ENCODE measurements around the gene RPS6KA6.
"Not testable (repeated sequence)": the region's sequence is repeated elsewhere in the genome, so short reads cannot be mapped to it uniquely, and the experiment has no call there.

RPS6KA6 gene

DNA sequence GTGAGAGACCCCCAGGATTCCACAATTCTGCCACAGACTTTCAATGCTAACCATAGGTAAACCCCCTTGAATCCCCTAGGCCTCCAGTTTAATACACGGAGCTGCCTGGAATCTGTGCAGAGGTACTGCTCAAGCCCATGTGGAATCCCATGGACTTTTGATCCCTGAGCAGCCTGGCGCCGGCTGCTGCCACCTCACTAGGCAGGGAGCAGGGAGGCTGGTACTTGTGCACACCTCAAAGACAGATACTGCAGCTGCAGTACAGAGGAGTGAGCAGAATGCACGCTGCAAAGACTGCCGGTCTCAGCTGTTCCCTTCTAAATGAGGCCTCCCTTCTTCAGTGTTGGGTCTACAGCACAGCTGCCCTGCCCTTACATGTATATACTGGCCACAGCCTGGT lies 79.4 kb downstream of the RPS6KA6 start:
- TF ChIP-seq, protein P1, sequence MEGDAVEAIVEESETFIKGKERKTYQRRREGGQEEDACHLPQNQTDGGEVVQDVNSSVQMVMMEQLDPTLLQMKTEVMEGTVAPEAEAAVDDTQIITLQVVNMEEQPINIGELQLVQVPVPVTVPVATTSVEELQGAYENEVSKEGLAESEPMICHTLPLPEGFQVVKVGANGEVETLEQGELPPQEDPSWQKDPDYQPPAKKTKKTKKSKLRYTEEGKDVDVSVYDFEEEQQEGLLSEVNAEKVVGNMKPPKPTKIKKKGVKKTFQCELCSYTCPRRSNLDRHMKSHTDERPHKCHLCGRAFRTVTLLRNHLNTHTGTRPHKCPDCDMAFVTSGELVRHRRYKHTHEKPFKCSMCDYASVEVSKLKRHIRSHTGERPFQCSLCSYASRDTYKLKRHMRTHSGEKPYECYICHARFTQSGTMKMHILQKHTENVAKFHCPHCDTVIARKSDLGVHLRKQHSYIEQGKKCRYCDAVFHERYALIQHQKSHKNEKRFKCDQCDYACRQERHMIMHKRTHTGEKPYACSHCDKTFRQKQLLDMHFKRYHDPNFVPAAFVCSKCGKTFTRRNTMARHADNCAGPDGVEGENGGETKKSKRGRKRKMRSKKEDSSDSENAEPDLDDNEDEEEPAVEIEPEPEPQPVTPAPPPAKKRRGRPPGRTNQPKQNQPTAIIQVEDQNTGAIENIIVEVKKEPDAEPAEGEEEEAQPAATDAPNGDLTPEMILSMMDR (IDR thresholded peaks at IDR 0.05; ENCODE audit: extremely low read depth, missing control alignments), result no peak
- DNase-seq (ENCODE audit: low spot score), result no peak

DNA sequence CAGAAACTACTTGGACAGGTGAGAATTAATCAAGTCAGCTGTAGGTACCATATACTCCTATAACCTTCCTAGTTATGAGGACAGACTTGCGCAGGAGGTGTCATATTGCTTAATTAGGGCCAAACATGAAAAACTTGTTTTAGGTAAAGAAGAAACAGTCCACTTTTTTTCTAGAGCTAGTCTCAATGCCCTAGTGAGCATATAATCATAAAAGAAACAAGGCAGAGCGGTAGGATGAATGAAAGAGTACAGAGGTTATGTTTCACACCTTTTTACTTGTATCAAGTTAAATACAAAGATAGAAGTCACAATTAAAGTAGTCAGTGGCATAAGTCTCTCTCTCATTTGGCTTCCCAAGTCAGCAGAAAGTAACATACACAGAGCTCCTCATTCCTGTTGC lies 88.9 kb downstream of the RPS6KA6 start:
- no peak for DNase-seq (ENCODE audit: low spot score)
- TF ChIP-seq, protein P1 (IDR thresholded peaks at IDR 0.05; ENCODE audit: extremely low read depth, missing control alignments), result no peak

DNA sequence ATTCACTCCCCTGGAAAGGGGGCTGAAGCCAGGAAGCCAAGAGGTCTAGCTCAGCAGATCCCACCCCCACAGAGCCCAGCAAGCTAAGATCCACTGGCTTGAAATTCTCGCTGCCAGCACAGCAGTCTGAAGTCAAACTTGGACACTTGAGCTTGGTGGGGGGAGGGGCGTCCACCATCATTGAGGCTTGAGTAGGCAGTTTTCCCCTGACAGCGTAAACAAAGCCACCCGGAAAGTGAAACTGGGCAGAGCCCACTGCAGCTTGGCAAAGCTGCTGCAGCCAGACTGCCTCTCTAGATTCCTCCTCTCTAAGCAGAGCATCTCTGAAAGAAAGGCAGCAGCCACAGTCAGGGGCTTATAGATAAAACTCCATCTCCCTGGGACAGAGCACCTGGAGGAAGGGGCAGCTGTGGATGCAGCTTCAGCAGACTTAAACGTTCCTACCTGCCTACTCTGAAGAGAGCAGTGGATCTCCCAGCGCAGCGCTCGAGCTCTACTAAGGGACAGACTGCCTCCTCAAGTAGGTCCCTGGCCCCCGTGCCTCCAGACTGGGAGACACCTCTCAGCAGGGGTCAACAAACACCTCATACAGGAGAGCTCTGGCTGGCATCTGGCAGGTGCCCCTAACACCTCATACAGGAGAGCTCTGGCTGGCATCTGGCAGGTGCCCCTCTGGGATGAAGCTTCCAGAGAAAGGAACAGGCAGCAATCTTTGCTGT lies 108.4 kb downstream of the RPS6KA6 start:
- not testable (repeated sequence) for DNase-seq (ENCODE audit: low spot score)

DNA sequence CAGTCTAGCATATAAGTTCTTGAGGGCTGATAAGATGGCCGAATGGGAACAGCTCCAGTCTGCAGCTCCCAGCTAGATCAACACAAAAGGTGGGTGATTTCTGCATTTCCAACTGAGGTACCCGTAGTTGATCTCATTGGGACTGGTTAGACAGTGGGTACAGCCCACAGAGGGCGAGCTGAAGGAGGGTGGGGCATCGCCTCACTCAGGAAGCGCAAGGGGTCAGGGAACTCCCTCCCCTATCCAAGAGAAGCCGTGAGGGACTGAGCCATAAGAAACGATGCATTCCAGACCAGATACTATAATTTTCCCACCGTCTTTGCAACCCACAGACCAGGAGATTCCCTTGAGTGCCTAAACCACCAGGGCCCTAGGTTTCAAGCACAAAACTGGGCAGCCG lies 109.0 kb downstream of the RPS6KA6 start:
- DNase-seq (ENCODE audit: low spot score), result no peak
- TF ChIP-seq, protein P1 (IDR thresholded peaks at IDR 0.05; ENCODE audit: extremely low read depth, missing control alignments), result no peak

DNA sequence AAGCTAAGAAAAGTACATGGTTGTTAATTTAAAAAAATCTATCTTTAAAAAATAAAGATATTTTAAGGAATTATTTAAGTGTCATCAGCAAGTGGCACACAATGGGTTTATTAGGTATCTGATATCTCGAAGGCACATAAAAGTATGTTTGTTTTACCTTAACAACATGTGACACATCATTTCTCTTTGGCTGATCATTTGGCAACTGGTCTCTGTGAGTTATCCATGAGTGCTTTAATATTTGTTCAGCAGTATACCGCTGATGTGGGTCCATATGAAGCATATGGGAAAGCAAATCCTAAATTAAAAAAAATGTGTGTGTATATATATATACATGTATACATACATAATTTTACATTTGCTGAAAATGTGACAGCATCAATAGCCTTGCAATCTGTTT lies 123.2 kb downstream of the RPS6KA6 start:
- DNase-seq (ENCODE audit: low spot score), result no peak

DNA sequence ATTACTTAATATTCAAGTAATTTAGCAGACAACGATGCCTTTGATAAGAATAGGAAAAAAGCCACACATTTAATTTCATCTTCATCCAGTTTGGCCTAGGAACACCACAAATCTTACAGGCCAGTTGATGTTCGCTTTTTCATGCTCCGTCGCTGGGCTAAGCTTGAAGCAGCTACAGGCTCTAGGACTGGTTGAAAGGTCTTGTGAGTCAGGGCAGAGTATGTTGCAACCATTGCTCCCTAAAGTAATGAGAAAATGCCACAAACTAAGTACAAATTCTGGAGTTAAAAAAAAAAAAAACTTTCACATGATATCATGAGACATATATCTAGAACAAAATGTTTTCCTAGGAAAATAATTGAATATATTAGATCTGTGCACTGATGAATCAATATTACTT lies 123.8 kb downstream of the RPS6KA6 start:
- no peak for DNase-seq (ENCODE audit: low spot score)
- TF ChIP-seq, protein P1 (IDR thresholded peaks at IDR 0.05; ENCODE audit: extremely low read depth, missing control alignments), result no peak

More for the DNA sequence above, 123.2 kb downstream of the RPS6KA6 start:
- TF ChIP-seq, protein P1 (IDR thresholded peaks at IDR 0.05; ENCODE audit: extremely low read depth, missing control alignments), result no peak

DNA sequence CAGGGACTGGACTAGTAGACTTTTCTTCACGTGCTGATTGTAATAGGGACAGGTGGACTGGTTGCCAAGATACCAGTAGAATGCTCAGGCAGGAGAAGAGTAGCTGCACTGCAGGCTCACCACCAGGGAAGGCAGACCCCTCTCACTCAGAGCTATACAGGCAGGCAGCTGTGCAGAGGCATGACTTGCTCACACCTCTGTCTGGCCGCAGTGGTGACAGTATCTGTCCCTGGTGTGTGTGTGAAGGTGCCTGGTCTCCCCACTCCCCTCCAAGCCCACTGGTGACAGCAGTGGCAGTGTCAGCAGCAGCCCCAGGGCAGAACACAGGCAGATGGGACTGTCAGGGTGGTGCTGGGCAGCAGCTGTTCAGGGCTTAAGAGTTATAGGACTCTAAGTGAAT lies 140.7 kb downstream of the RPS6KA6 start:
- TF ChIP-seq, protein P1 (IDR thresholded peaks at IDR 0.05; ENCODE audit: extremely low read depth, missing control alignments), result no peak

DNA sequence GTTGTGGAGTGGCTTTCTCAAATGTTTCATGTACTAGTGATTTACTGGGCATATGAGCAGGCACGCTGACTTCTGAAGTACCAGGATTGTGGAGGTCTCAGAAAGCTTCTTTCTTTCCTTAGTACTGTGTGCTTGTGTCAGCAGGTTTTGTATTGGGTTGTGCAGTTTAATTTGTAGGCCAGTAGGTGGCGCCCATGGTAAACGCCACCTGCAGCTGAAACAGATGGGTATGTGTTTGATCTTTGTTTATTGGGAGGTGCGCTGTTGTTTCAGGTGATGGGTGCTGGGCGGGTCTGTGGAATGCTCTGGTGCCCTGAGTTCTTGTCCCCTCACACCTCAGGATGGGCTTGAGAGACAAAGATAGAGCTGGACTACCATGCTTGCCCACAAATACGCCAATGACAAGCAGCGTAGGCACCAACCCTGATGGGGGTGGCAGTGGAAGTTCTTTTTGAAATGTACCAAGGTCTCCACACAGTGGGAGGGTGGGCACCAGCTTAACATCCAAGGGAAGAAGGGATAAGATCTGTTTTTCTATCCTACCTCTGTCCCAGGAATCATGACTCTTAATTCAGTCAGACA lies 141.5 kb downstream of the RPS6KA6 start:
- DNase-seq (ENCODE audit: low spot score), result peak; percentile 3
- TF ChIP-seq, protein P1 (IDR thresholded peaks at IDR 0.05; ENCODE audit: extremely low read depth, missing control alignments), result peak; percentile 26

More for the DNA sequence above, 140.7 kb downstream of the RPS6KA6 start:
- DNase-seq (ENCODE audit: low spot score), result no peak

All from GM20000 (cell line).